KG1 (cell line): Measurements from ENCODE around the gene FBXL7.

Source experiments
- DNase-seq: peaks from one replicate; lab custom pipeline; 2025; lab: John Stamatoyannopoulos, UW

Gene FBXL7

DNA sequence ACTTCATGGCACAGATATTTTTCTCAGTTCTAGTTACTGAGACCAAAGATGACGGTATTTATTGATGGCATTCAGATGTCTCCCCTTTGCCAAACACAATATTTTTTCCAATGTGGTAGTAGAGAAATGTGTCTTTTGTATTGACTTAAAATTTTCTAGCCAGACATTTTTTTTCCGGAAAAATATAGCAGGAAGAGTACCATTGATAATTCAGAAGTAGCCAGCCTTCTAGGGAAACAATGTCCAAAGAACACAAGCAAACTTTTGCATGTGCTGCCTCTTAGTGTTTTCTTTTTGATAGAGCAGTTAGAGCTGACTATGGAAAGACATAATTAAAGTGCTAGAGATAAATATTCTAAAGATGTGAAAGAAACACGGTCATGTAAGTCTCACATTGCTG is 448.2 kb downstream of the FBXL7 start:
- no peak for DNase-seq

- no peak for DNase-seq
These were observed 451.1 kb downstream of the FBXL7 start for GRCh38 chr5:15951126-15951525.

GRCh38 chr5:15951550-15951949 is 451.6 kb downstream of the FBXL7 start:
- DNase-seq = no peak

GRCh38 chr5:15956622-15957021 is 456.6 kb downstream of the FBXL7 start:
- no peak for DNase-seq

DNA sequence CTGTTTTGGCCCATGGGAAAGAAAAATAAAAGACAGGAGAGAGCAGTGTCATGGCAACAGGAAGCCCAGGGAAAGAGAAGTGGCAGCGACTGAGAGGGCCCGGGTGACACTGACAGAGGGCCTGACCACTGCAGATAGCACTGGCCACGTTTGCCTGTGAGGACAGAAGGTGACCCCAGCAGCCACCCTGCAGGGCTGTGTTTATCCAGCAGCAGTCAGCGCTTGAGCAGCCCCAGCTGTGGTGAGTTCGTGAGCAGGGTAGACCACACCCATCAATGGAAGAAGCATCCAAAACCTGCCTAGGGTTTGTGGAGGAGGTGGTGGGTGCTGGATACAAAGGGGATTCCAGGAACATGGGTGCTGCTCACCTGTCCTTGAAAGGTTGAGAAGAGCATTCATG is 457.1 kb downstream of the FBXL7 start:
- no peak for DNase-seq

DNA sequence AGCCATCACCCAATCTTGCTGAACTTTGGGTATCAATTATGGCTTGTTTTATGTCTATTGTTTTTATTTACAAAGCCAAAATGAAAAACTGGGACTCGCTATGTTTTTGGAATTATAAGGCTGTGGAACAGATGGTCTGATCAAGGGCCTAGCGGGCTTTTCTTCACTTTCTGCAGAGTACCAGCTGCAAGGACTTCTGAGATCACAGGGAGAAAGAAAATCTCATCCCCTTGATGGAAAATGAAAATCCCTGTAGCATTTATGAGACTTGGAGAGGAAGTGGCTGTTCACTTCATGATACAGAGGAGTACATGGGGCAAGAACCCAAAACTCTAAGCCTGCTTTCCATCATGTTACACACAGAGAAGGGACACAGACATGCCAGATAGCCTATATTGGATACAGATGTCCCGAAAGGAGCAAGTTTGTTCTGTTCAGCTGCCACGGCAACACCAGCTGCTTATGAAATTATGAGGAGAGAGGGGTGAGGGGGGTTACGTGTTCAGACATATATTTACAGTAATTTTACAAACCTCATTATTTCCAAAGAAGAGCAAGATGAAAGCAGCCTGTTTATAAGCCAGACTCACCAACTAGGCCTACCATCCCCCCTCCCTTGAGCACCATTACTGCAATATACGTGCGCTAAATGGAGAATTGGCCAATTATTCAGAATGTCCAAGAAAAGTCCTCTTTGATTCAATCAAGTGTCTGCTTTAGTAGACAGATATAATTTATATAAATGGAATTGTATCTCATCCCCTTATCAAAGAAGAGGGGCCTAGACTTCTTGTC is 459.6 kb downstream of the FBXL7 start:
- DNase-seq = no peak

DNA sequence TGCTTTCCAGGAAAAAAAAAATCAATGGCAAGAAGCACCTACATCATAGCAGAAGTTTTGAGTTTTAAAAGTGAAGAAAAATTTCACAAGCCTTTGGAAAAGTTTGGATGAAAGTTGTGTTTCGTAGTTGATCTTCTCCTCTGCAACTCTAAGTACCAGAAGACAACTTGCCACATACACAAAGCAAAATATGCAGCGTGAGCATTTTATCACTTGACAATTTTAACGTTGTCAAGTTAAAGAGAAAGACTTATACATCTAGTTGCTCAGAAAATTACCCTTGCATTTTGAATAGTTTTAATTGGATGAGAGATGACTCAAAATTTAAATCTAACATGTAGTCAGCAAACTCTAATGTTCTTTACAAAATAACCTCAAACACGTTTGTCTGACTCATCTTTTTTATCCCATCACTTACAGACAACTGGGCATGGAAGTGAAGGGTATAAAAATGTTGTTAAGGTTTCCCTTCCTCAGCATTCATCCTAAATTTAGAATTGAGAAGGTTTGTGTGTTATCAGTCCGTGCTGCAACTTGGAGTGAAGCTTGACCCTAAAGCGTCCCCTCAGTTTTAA is 466.2 kb downstream of the FBXL7 start:
- no peak for DNase-seq

DNA sequence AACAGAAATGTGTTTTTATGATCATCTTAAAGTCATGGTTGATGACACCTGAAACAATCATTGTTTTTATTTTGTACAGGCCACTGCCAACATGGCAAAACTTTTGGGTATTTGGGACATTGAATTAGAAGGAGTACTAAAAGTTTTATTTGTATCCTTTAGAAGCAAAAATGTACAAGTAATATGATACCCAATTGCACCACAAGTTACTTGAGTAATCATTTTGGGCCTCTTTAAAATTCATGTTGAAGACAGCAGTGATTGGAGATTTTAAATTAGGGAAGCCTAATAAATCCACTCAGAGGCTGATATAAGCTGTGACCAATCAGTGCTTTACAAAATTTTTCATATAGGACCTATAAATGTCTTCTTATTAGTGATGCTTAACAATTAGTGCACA is 466.7 kb downstream of the FBXL7 start:
- DNase-seq = no peak

DNA sequence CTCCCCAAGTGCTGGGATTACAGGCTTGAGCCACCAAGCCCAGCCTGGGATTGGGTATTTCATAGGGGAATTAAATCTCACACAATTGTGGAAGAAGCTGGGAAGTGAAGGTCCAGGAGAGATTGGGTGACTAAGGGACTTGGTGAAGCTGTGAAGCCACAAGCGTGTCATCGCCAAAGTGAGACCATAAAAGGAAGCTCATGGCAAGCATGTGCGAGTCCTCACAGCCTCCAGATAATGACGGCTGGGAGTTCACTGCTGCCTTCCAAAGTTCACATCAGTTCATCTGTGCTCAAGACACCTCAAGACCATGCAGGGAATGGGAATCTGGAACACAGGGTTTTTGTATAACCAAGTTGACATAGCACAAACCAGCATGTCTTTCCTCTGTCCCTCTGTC is 469.0 kb downstream of the FBXL7 start:
- DNase-seq = no peak

DNA sequence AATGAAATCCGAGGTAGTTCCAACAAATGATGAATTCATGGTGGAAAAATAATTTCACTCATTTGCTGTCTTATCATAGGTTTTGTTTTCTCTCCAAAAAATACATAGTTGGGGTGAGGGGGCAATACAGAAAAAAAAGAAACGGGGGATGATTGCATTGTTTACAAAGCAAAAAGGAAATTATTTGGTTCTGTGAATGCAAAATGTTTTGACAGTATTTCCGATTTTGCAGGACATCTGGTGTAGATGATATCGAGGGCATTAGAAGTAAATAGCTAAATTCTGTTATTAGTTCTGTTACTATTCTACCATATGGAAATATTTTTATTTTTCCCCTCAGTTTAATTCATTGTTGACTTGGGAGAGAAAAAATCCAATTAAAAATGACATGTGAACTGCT is 477.9 kb downstream of the FBXL7 start:
- no peak for DNase-seq

DNA sequence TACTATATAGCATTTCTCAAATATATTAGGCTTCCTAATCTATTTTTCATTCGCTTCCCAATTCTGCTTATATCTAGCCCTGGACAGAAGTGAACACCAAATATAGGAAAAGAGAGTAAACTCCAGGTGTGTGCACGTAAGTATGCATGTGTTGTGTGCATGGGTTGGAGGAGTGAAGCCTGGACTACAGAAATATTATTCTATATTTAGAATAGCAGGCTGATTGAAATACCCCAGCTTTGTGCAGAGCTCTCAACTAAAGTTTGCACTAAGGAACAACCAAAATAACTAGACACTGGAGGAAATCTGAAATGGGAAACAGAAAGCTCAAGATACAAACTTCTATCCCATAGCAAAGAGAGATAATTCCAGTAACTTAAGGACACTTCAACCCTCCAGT is 480.9 kb downstream of the FBXL7 start:
- no peak for DNase-seq

DNA sequence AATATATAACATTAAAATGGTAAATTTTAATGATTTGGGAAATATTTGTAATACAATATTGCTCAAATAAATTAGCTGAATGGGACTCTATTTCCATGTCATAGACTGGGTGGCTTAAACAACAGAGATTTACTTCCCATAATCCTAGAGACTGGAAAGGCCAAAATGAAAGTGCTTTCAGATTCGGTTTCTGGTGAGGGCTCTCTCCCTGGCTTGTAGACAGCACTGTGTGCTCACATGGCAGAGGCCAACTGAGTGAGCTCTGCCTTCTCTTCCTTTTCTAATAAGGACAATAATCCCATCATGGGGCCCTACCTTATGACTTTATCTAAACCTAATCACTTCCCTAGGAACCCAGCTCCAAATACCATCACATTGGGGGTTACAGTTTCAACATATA is 483.4 kb downstream of the FBXL7 start:
- DNase-seq = no peak
